ENCODE results near the gene PRM1.

PRM1 gene

GRCh38 chr16:11251525-11252481, 29.3 kb downstream of the PRM1 start:
- peak; percentile 82 for DNase-seq

- DNase-seq: no peak
Measured at GRCh38 chr16:11250786-11251524, 30.2 kb downstream of the PRM1 start.

GRCh38 chr16:11250091-11250785, 30.9 kb downstream of the PRM1 start:
- no peak for DNase-seq

GRCh38 chr16:11249233-11250061, 31.7 kb downstream of the PRM1 start:
- no peak for DNase-seq

- DNase-seq: no peak
Measured at GRCh38 chr16:11248133-11248532, 33.0 kb downstream of the PRM1 start.

- no peak for DNase-seq
Measured at GRCh38 chr16:11245988-11246387, 35.1 kb downstream of the PRM1 start.

- no peak for DNase-seq
Measured at GRCh38 chr16:11245222-11245737, 35.9 kb downstream of the PRM1 start.

GRCh38 chr16:11242658-11243057, 38.5 kb downstream of the PRM1 start:
- DNase-seq: no peak

- DNase-seq: no peak
Measured at GRCh38 chr16:11241480-11242204, 39.5 kb downstream of the PRM1 start.

GRCh38 chr16:11240636-11241473, 40.3 kb downstream of the PRM1 start:
- no peak for DNase-seq

- DNase-seq: no peak
Measured at GRCh38 chr16:11239644-11240632, 41.2 kb downstream of the PRM1 start.

- no peak for DNase-seq
Measured at GRCh38 chr16:11238272-11239202, 42.6 kb downstream of the PRM1 start.

GRCh38 chr16:11236461-11237254, 44.5 kb downstream of the PRM1 start:
- no peak for DNase-seq

- DNase-seq: no peak
Measured at GRCh38 chr16:11235703-11235991, 45.5 kb downstream of the PRM1 start.

GRCh38 chr16:11234884-11235702, 46.0 kb downstream of the PRM1 start:
- no peak for DNase-seq

GRCh38 chr16:11233727-11234376, 47.3 kb downstream of the PRM1 start:
- peak; percentile 68 for DNase-seq
